ENCODE results near the gene PRR20C. TPM values are rescaled to one million over a fixed set of nuclear protein-coding genes. Genes with fewer than 3 reads are reported as not detected.

PRR20C gene
- total RNA-seq, 2 donors from 2014 or later: not detected

Other genes starting within 250 kb of the PRR20C start
- gene PRR20A, start 13.1 kb upstream of the PRR20C start, total RNA-seq: not detected
- not detected for gene PRR20B, start 6.6 kb upstream of the PRR20C start, total RNA-seq
- gene PRR20D, start 6.6 kb downstream of the PRR20C start, total RNA-seq: not detected
- not detected for gene PRR20E, start 13.1 kb downstream of the PRR20C start, total RNA-seq

Data from activated naive CD4-positive, alpha-beta T cell treated with anti-CD3 and anti-CD28 coated beads, Interleukin-2, amount 50 U/mL, for 72 hours (primary cell).